Astrocyte (in vitro differentiated cells and primary cell): Measurements from ENCODE around the gene NKAIN2.

Source experiments
- EZH2 ChIP-seq: IDR thresholded peaks from 2 replicates; pipeline ENCODE4 v1.6.1; 2012; ENCODE audit warnings: mild to moderate bottlenecking, low read length, inconsistent platforms; ENCODE audit not compliant: insufficient read depth
- TF ChIP-seq, protein P1 (sequence below): IDR thresholded peaks from 2 replicates; pipeline ENCODE4 v1.5.1; 2011; ENCODE audit warnings: low read depth, mild to moderate bottlenecking, inconsistent platforms, low read length, moderate library complexity; ENCODE audit not compliant: insufficient read depth

DNA sequence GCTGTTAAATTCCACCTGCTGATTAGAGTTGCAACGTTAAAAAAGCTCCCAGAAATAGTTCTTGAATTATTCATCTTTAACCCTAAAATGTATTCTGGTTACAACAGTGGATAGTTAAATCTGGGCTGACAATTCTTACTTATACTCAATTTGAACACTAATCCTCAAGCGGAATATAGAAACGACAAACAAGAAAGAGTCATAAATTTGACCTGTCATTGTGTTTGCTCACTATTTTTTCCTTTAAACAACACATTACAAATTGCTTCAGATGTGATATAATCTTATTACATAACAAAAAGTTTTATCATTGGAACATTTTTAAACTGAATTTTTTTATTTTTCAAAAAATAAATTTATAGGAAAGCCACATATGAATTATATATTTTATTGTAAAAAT, 1054.1 kb downstream of the NKAIN2 start:
- TF ChIP-seq, protein P1, sequence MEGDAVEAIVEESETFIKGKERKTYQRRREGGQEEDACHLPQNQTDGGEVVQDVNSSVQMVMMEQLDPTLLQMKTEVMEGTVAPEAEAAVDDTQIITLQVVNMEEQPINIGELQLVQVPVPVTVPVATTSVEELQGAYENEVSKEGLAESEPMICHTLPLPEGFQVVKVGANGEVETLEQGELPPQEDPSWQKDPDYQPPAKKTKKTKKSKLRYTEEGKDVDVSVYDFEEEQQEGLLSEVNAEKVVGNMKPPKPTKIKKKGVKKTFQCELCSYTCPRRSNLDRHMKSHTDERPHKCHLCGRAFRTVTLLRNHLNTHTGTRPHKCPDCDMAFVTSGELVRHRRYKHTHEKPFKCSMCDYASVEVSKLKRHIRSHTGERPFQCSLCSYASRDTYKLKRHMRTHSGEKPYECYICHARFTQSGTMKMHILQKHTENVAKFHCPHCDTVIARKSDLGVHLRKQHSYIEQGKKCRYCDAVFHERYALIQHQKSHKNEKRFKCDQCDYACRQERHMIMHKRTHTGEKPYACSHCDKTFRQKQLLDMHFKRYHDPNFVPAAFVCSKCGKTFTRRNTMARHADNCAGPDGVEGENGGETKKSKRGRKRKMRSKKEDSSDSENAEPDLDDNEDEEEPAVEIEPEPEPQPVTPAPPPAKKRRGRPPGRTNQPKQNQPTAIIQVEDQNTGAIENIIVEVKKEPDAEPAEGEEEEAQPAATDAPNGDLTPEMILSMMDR = no peak
- no peak for TF ChIP-seq EZH2
